SK-N-DZ (cell line): Measurements from ENCODE around the gene BTRC.
A peak's percentile ranks its signal among the peaks of the same experiment; 100 is the strongest.
"Not testable (repeated sequence)": the region's sequence is repeated elsewhere in the genome, so short reads cannot be mapped to it uniquely, and the experiment has no call there.

Source experiments
- DNase-seq: peaks from one replicate; pipeline ENCODE4 v3.0.0-alpha.2; 2015; ENCODE audit warnings: low spot score

The BTRC gene

GRCh38 chr10:101386659-101387259, 32.8 kb downstream of the BTRC start:
- no peak for DNase-seq

- no peak for DNase-seq
Measured at GRCh38 chr10:101388676-101389276, 34.8 kb downstream of the BTRC start.

- not testable (repeated sequence) for DNase-seq
Measured at GRCh38 chr10:101389532-101389931, 35.6 kb downstream of the BTRC start.

GRCh38 chr10:101389986-101390531, 36.1 kb downstream of the BTRC start:
- no peak for DNase-seq

GRCh38 chr10:101393378-101393777, 39.4 kb downstream of the BTRC start:
- DNase-seq, result no peak

- DNase-seq, result no peak
Measured at GRCh38 chr10:101394524-101395133, 40.7 kb downstream of the BTRC start.

GRCh38 chr10:101397140-101397539, 43.2 kb downstream of the BTRC start:
- DNase-seq, result peak; percentile 58

GRCh38 chr10:101400585-101400984, 46.6 kb downstream of the BTRC start:
- DNase-seq, result no peak

GRCh38 chr10:101402711-101403110, 48.7 kb downstream of the BTRC start:
- no peak for DNase-seq

GRCh38 chr10:101403161-101403560, 49.2 kb downstream of the BTRC start:
- DNase-seq, result no peak

GRCh38 chr10:101405001-101405400, 51.0 kb downstream of the BTRC start:
- no peak for DNase-seq

- DNase-seq, result no peak
Measured at GRCh38 chr10:101411598-101411997, 57.6 kb downstream of the BTRC start.

GRCh38 chr10:101414034-101414433, 60.1 kb downstream of the BTRC start:
- no peak for DNase-seq

GRCh38 chr10:101415884-101416283, 61.9 kb downstream of the BTRC start:
- DNase-seq, result no peak

- DNase-seq, result not testable (repeated sequence)
Measured at GRCh38 chr10:101421967-101422366, 68.0 kb downstream of the BTRC start.

- no peak for DNase-seq
Measured at GRCh38 chr10:101425535-101425934, 71.6 kb downstream of the BTRC start.

GRCh38 chr10:101428036-101428435, 74.1 kb downstream of the BTRC start:
- DNase-seq, result no peak

- DNase-seq, result no peak
Measured at GRCh38 chr10:101429423-101429822, 75.5 kb downstream of the BTRC start.

GRCh38 chr10:101436302-101436701, 82.3 kb downstream of the BTRC start:
- no peak for DNase-seq

GRCh38 chr10:101438881-101439391, 85.0 kb downstream of the BTRC start:
- no peak for DNase-seq

- DNase-seq, result peak; percentile 92
Measured at GRCh38 chr10:101441541-101442455, 87.8 kb downstream of the BTRC start.

- no peak for DNase-seq
Measured at GRCh38 chr10:101442456-101442800, 88.5 kb downstream of the BTRC start.
